ENCODE results near the gene PAX6.
"Not testable (repeated sequence)": the region's sequence is repeated elsewhere in the genome, so short reads cannot be mapped to it uniquely, and the experiment has no call there.

Gene PAX6

DNA sequence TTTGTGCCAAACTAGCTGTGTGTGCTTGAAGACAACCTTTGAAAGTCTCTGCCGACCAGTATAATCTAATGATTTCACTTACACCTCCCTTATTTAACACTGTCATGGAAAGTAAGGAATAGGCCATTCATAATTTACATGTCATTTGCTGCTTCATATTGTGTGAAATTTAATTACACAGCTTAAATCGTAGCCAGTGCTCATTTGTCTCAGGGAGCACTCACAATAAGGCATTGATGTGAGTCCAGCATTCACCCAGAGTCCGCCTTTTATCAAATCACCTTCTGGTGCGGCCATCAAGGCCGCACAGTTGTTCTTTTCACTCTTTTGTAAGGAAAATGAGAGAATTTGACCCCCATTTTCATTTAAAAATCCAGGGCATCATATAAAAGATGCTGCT lies 46.9 kb downstream of the PAX6 start:
- no peak overlapping the region for H3K4me3 Mint-ChIP-seq
- TF ChIP-seq CTCF (IDR thresholded peaks at IDR 0.05; ENCODE audit: unreplicated experiment in 3 of 3): no peak

GRCh38 chr11:31763296-31763695 lies 47.8 kb downstream of the PAX6 start:
- Mint-ChIP-seq H3K27me3 (ENCODE audit: low read depth) (no peaks in the 10 kb centered on the region), H3K9me3 (no peaks in the 10 kb centered on the region), H3K27ac (no peak overlapping the region), H3K4me3 (no peak overlapping the region), H3K4me1 (no peaks in the 10 kb centered on the region), H3K36me3 (ENCODE audit: low read depth) (no peaks in the 10 kb centered on the region)
- TF ChIP-seq CTCF (IDR thresholded peaks at IDR 0.05; ENCODE audit: unreplicated experiment in 3 of 3): no peak

More for the DNA sequence above, 46.9 kb downstream of the PAX6 start:
- no peaks in the 10 kb centered on the region for H3K36me3 Mint-ChIP-seq (ENCODE audit: low read depth)
- H3K4me1 Mint-ChIP-seq: no peaks in the 10 kb centered on the region
- no peaks in the 10 kb centered on the region for H3K9me3 Mint-ChIP-seq
- H3K27me3 Mint-ChIP-seq (ENCODE audit: low read depth): no peaks in the 10 kb centered on the region
- H3K27ac Mint-ChIP-seq: no peak overlapping the region

DNA sequence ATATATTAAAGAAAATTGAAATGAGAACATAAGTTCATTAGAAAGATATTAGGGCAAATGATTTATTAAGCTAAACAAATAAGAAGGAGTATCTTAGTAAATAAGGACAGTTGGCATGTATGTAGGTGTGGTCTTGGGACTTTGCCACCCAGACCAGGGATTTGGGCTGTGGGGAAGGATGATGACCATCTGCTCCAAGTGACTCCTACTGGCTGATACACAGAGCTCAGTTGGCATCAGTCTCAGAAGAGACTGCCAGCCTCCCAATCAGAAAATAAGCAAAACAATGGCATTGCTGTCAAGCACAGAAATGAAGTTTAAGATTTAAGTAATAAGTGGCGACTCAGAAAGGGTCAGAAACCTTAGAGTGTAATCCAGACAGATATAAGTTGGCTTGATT lies 49.5 kb downstream of the PAX6 start:
- no peak for TF ChIP-seq CTCF (IDR thresholded peaks at IDR 0.05; ENCODE audit: unreplicated experiment in 3 of 3)
- H3K9me3 Mint-ChIP-seq: no peaks in the 10 kb centered on the region

DNA sequence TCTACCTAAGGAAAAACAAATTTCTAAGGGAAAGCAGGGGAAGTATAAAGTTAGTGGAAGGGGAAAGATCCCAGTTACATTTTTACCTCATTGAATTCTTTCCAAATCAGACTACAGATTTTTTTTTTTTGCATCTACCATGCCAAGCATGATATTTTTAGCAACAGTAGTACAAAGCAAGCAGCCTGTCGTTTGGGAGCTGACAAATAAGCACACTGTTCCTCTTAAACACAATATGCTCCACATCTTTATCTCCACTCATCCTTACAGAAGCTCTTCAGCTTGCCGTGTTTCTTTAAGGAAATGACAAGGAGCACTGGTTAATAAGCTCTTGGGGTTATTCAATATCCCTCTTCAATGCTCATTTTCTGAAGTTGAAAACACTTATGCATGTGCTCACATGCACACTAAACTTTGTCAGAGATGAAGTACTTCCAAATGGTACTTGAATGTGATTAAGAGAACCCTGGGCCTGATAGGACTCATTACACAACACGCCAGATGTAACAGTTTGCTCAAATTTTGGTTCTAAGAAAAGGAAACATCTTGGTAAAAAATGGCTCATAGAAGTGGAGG lies 53.8 kb downstream of the PAX6 start:
- H3K36me3 Mint-ChIP-seq (ENCODE audit: low read depth): no peaks in the 10 kb centered on the region
- H3K27ac Mint-ChIP-seq: no peak overlapping the region
- H3K4me3 Mint-ChIP-seq: no peak overlapping the region
- no peaks in the 10 kb centered on the region for H3K9me3 Mint-ChIP-seq
- H3K27me3 Mint-ChIP-seq (ENCODE audit: low read depth): no peaks in the 10 kb centered on the region
- TF ChIP-seq CTCF (IDR thresholded peaks at IDR 0.05; ENCODE audit: unreplicated experiment in 3 of 3): no peak
- H3K4me1 Mint-ChIP-seq: no peaks in the 10 kb centered on the region

More for the DNA sequence above, 49.5 kb downstream of the PAX6 start:
- Mint-ChIP-seq H3K4me1 (no peaks in the 10 kb centered on the region), H3K4me3 (no peak overlapping the region), H3K36me3 (ENCODE audit: low read depth) (no peaks in the 10 kb centered on the region), H3K27me3 (ENCODE audit: low read depth) (no peaks in the 10 kb centered on the region), H3K27ac (no peak overlapping the region)

- no peaks in the 10 kb centered on the region for H3K36me3 Mint-ChIP-seq (ENCODE audit: low read depth)
- H3K9me3 Mint-ChIP-seq: peaks cover 11% of the 10 kb centered on the region
- H3K4me1 Mint-ChIP-seq: no peaks in the 10 kb centered on the region
- H3K27me3 Mint-ChIP-seq (ENCODE audit: low read depth): no peaks in the 10 kb centered on the region
- H3K4me3 Mint-ChIP-seq: no peak overlapping the region
- TF ChIP-seq CTCF (IDR thresholded peaks at IDR 0.05; ENCODE audit: unreplicated experiment in 3 of 3): no peak
- H3K27ac Mint-ChIP-seq: no peak overlapping the region
These were observed 63.5 kb downstream of the PAX6 start for GRCh38 chr11:31747581-31747980.

GRCh38 chr11:31740731-31741368 lies 70.3 kb downstream of the PAX6 start:
- not testable (repeated sequence) for H3K4me3 Mint-ChIP-seq; H3K27me3 Mint-ChIP-seq (ENCODE audit: low read depth)
- peaks cover 33% of the 10 kb centered on the region for H3K9me3 Mint-ChIP-seq

More at GRCh38 chr11:31740731-31741368, 70.3 kb downstream of the PAX6 start:
- H3K4me1 Mint-ChIP-seq, H3K27ac Mint-ChIP-seq: not testable (repeated sequence)
- H3K36me3 Mint-ChIP-seq (ENCODE audit: low read depth): peaks cover 14% of the 10 kb centered on the region

Data from nephron (organoid).